Right atrium auricular region (tissue), 2 donors: ENCODE data around the gene PLA2G2F. TPM values are rescaled to one million over a fixed set of nuclear protein-coding genes. Genes with fewer than 3 reads are reported as not detected.

Source experiments
- DNase-seq: peaks from one replicate; pipeline ENCODE4 v3.0.0-alpha.2; 2019; ENCODE audit warnings: low spot score
- H3K27ac ChIP-seq, 2 donors: fragments of 200-600 bp; sonication (generic); 1 replicate in 1 of 2; 2 replicates in 1 of 2; pipeline ENCODE4 v1.5.1; 2016 to 2019
- H3K27me3 ChIP-seq, 2 donors: fragments of 200-600 bp; sonication (generic); one replicate each; pipeline versions ENCODE4 v1.5.1 to v1.6.0; 2017 to 2019
- H3K36me3 ChIP-seq: fragments of 200-600 bp; sonication (generic); one replicate; pipeline ENCODE4 v1.5.1; 2016
- H3K4me1 ChIP-seq, 2 donors: fragments of 200-600 bp; sonication (generic); one replicate each; pipeline versions ENCODE4 v1.5.1 to v1.6.0; 2017 to 2019
- H3K4me3 ChIP-seq, 2 donors: fragments of 200-600 bp; sonication (generic); 1 replicate in 1 of 2; 2 replicates in 1 of 2; pipeline ENCODE4 v1.5.1; 2017 to 2019; ENCODE audit warnings: mild to moderate bottlenecking in 1 of 2, moderate library complexity in 1 of 2
- H3K9me3 ChIP-seq, 2 donors: fragments of 200-600 bp; sonication (generic); one replicate each; pipeline ENCODE4 v1.5.1; 2019
- total RNA-seq, 2 donors: library from RNA; depleted of rRNA; stranded (reverse); fragments of >200 nt; gene quantifications; one replicate each; pipeline ENCODE4 v1.1.0, GENCODE V29; 2016
- TF ChIP-seq, protein P1 (sequence below), 2 donors: fragments of 200-600 bp; sonication (generic); IDR thresholded peaks; one replicate each; pipeline ENCODE4 v1.5.1; 2019; ENCODE audit warnings: antibody characterized with exemption in 2 of 2

The PLA2G2F gene
- total RNA-seq, 2 donors from 2014 or later = not detected

DNA sequence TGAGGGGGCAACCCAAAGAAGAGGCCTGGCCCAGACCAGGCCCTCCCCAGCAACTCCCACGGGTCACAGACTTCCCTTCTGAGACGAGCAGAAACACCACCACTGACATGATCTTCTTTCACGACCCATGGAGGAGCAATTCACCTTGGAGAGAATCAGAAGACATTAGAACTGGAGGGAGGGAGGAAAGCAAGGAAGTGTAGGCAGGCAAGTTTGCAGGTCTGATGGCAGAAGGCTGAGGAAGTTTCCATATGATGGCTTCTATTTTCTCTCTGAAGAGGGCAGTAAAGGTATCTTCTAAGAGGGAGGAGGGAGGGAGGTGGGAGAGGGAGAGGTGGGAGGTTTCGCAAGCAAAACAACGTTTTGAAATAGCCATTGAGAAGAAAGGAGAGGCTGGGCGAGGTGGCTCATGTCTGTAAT, 45.4 kb downstream of the PLA2G2F start:
- H3K4me3 ChIP-seq = no peak overlapping the region
- H3K27me3 ChIP-seq = no peaks in the 10 kb centered on the region
- TF ChIP-seq, protein P1, sequence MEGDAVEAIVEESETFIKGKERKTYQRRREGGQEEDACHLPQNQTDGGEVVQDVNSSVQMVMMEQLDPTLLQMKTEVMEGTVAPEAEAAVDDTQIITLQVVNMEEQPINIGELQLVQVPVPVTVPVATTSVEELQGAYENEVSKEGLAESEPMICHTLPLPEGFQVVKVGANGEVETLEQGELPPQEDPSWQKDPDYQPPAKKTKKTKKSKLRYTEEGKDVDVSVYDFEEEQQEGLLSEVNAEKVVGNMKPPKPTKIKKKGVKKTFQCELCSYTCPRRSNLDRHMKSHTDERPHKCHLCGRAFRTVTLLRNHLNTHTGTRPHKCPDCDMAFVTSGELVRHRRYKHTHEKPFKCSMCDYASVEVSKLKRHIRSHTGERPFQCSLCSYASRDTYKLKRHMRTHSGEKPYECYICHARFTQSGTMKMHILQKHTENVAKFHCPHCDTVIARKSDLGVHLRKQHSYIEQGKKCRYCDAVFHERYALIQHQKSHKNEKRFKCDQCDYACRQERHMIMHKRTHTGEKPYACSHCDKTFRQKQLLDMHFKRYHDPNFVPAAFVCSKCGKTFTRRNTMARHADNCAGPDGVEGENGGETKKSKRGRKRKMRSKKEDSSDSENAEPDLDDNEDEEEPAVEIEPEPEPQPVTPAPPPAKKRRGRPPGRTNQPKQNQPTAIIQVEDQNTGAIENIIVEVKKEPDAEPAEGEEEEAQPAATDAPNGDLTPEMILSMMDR (IDR thresholded peaks at IDR 0.05) = no peak
- no peaks in the 10 kb centered on the region for H3K9me3 ChIP-seq
- peak overlapping the region; percentile 26 to 32 for H3K27ac ChIP-seq
- no peaks in the 10 kb centered on the region for H3K36me3 ChIP-seq
- no peak for DNase-seq
- peaks cover 0 to 40% of the 10 kb centered on the region in 2 donors for H3K4me1 ChIP-seq

DNA sequence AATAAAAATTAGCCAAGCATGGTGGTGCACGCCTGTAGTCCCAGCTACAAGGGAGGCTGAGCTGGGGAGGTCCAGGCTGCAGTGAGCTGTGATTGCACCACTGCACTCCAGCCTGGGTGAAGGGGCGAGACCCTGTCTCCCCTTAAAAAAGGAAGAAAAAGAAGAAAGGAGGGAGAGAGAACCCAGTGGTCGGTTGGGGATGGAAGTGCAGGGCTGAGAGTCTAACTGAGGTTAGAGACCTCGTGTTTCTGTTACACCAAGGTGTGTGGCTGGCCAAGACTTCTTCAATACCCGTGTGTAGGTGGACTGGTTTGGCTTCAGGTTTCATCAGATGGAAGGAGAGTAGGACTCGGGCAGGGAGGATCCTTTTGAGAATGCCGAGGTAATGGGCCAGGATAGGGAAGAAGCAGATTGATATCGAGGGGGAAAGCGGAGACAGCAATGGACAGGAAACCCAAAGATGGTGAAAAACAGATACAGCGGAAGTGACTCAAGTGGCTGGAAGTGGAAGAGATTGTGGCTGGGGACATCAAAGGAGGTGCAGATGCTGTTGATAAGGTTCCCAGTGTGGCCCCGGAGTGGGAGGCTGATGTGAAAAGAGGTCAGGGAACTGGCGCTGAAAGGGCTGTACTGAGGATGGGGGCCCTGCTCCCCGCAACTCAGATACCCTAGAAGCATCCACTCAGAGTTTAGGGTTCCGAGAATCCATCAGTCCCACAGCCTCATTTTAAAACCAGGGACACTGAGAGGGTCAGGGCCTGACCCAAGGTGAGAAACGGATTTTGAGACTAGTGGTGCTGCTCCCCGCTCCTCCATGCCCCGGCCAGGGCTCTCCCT, 46.1 kb downstream of the PLA2G2F start:
- TF ChIP-seq, protein P1 (IDR thresholded peaks at IDR 0.05) = no peak

DNA sequence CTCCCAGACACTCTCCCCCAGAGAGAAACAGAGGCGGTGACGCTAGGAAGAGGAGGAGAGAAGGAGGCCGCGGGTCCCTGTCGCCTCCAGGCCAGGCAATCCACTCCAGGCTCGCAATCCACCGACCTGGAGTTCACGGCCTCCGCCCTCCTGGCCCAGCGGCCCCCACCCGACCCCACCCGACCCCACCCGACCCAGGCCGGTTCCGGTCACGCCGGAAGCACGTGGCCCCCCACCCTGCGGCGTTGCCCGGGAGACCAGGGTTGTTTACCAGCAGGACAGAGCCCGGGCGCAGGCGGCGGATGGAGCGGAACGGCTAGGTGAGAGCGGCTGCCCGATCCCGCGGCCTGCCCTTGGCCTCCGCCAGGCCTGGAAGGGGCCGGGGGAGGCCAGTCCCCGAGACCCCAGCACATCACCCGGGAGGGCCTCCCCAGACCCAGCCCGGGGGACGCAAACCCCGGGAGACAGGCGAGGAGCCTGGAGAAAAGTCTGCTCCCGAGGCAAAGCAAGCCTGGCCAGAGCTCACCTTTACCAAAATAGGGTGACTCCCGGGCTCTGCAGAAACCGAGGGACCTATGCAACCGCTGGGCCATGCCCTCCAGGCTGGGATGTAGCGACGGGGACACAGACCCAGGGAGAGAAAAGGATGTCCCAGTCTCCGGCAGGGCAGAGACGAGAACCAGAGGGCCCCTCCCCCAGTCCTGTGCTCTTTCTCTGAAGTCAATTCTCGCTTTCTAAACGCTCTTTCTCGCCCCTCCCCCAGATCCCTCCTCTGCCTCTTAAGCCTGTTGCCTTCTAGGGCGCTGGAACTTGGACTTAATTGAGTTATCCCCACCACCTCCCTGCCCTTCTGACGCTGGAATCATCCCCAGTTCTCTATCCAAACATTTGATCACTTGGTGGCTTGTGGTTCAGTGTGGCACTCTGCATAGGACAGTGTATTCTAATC, 47.0 kb downstream of the PLA2G2F start, which contains the start of the genes PLA2G2C and UBXN10:
TSS of gene PLA2G2C (minus strand) at position 685 of the 949 bp plus-strand sequence. CDS start 9,155 bp downstream, outside the sequence.
TSS of gene UBXN10 (plus strand) at position 263 of the 949 bp plus-strand sequence. CDS start 4,466 bp downstream, outside the sequence.
- H3K4me3 ChIP-seq = peak within 1 kb of the TSS; percentile 31 to 57
- H3K4me1 ChIP-seq = peaks cover 0 to 56% of the 10 kb centered on the region in 2 donors

More for the DNA sequence above, 46.1 kb downstream of the PLA2G2F start:
- no peaks in the 10 kb centered on the region for H3K36me3 ChIP-seq
- peak overlapping the region in 1 of 2 donors; percentile 57 for H3K4me3 ChIP-seq
- no peaks in the 10 kb centered on the region for H3K9me3 ChIP-seq
- H3K27me3 ChIP-seq = no peaks in the 10 kb centered on the region
- no peak for DNase-seq
- peak overlapping the region; percentile 81 to 84 for H3K27ac ChIP-seq
- H3K4me1 ChIP-seq = peaks cover 0 to 47% of the 10 kb centered on the region in 2 donors

DNA sequence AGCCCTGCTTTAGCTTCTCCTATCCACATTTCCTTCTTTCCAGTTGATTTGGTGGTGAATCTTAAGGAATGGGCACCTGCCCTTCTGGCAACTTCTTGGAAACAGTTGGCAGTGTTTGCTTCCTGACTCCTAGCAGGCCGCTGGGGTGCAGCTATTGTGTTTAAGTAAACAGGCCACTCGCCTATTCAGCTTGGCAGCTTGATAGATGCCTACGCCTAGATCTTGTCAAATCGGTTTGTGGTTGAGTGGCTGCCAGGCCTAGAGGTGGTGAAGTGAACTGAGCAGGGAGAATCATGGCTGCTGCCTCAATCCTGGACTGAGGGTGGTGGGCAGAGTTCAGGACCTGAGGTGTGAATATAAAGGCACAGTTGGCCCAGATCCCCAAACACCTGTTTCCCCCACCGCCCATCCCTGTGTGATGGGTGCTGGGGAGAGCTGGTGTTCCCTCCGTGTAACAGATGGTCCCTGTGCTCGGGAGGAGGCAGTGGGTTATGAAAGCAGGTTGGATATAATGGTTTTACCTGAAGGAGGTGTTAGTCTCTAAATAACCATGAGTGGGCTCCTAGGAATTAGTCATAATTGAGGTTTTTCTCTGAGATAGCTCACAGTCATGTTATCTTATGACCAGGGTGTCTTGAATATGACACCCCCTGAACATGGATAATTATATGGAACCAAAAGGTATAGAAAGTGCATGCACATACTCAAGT, 48.1 kb downstream of the PLA2G2F start:
- TF ChIP-seq, protein P1 (IDR thresholded peaks at IDR 0.05) = no peak
- Histone ChIP-seq H3K36me3 (no peaks in the 10 kb centered on the region), H3K27me3 (no peaks in the 10 kb centered on the region), H3K9me3 (no peaks in the 10 kb centered on the region), H3K4me1 (peaks cover 0 to 64% of the 10 kb centered on the region in 2 donors), H3K4me3 (peak overlapping the region in 1 of 2 donors; percentile 57), H3K27ac (peak overlapping the region; percentile 81 to 84)
- no peak for DNase-seq

More for the DNA sequence above, 47.0 kb downstream of the PLA2G2F start, which contains the start of the genes PLA2G2C and UBXN10:
- Histone ChIP-seq H3K36me3 (no peaks in the 10 kb centered on the region), H3K27me3 (no peaks in the 10 kb centered on the region), H3K9me3 (no peaks in the 10 kb centered on the region), H3K27ac (peak within 1 kb of the TSS; percentile 81 to 84)
- TF ChIP-seq, protein P1 (IDR thresholded peaks at IDR 0.05) = no peak
- no peak for DNase-seq
